Aorta (tissue), 5 donors: ENCODE data around the gene THSD4. TPM values are rescaled to one million over a fixed set of nuclear protein-coding genes. Genes with fewer than 3 reads are reported as not detected.

Experiments used
- ATAC-seq: fragments of 200-7000 bp; cut with Tn5 transposase; one replicate; pipeline ENCODE4 v1.9.1; 2022; ENCODE audit warnings: moderate library complexity; ENCODE audit not compliant: low FRiP score
- DNase-seq, 2 donors: peaks; one replicate each; pipeline ENCODE4 v3.0.0-alpha.2; 2020
- H3K27ac ChIP-seq, 2 donors: one replicate each; pipeline ENCODE4 v1.5.1; 2013; ENCODE audit warnings: low read length in 2 of 2, mild to moderate bottlenecking in 2 of 2, moderate library complexity in 2 of 2, control low read depth in 1 of 2, inconsistent platforms in 1 of 2, low read depth in 1 of 2
- H3K27me3 ChIP-seq, 2 donors: one replicate each; pipeline ENCODE4 v1.6.1; 2013; ENCODE audit warnings: control low read depth in 1 of 2, low read length in 1 of 2, mild to moderate bottlenecking in 1 of 2, moderate library complexity in 1 of 2; ENCODE audit not compliant: insufficient read depth in 2 of 2, control insufficient read depth in 1 of 2
- H3K36me3 ChIP-seq, 2 donors: one replicate each; pipeline ENCODE4 v1.6.1; 2013; ENCODE audit warnings: control low read depth in 1 of 2, low read length in 1 of 2, mild to moderate bottlenecking in 1 of 2; ENCODE audit not compliant: insufficient read depth in 2 of 2, control insufficient read depth in 1 of 2
- H3K4me1 ChIP-seq, 2 donors: one replicate each; pipeline ENCODE4 v1.6.1; 2013; ENCODE audit warnings: low read length in 2 of 2, control low read depth in 1 of 2, mild to moderate bottlenecking in 1 of 2, moderate library complexity in 1 of 2; ENCODE audit not compliant: insufficient read depth in 2 of 2, control insufficient read depth in 1 of 2
- H3K4me3 ChIP-seq, 2 donors: one replicate each; pipeline ENCODE4 v1.5.1; 2013; ENCODE audit warnings: low read length in 2 of 2, control low read depth in 1 of 2, mild to moderate bottlenecking in 1 of 2
- H3K9me3 ChIP-seq: one replicate; pipeline ENCODE4 v1.6.1; 2013; ENCODE audit warnings: mild to moderate bottlenecking, low read length; ENCODE audit not compliant: control insufficient read depth
- WGBS, 2 donors: extraction: QIAGEN DNeasy Blood & Tissue Kit; methylation state at CpG; one replicate each; pipeline ENCODE4 v1.1.7; 2013; 5-methylcytosine and 5-hydroxymethylcytosine counted together
- intact Hi-C, 2 donors: fragments of 100-400 bp; cut with DNase I; formaldehyde crosslinking; loops; one replicate each; pipeline versions ENCODE4 v1.14.2 to v1.15.0; 2022
- polyA plus RNA-seq, 2 donors: library from polyadenylated mRNA; stranded (reverse); fragments of 200-250 nt; gene quantifications; one replicate each; pipeline ENCODE4 v1.2.3, GENCODE V29; 2013
- total RNA-seq, 2 donors: library from RNA; stranded (reverse); fragmentation: NEBNext Ultra II Directional; extraction: Animal tissue kit (Norgen Biotek cat#: 25700); gene quantifications; one replicate each; pipeline ENCODE4 v1.2.1, GENCODE V29; 2021
- donor health status: healthy with polysubstance abuse.
- donor health status: Bipolar disorder and iron deficiency.
- donor health status: DM: no; HTN: no; CAD: no.
- donor health status: DM: no; HTN: no; CAD: no.
- donor health status: DM: yes; HTN: yes; CAD: no.

THSD4 gene
- total and polyA plus RNA-seq, 4 donors: 6.3 to 143 (median 30.3) TPM

- no peak overlapping the region for H3K27ac ChIP-seq
- intact Hi-C loops: no loop called here
- no peaks in the 10 kb centered on the region for H3K27me3 ChIP-seq
- H3K36me3 ChIP-seq: no peaks in the 10 kb centered on the region
- H3K4me3 ChIP-seq: no peak overlapping the region
- DNase-seq (no peak), ATAC-seq (no peak)
- H3K9me3 ChIP-seq: no peaks in the 10 kb centered on the region
- H3K4me1 ChIP-seq: peaks cover 0 to 6% of the 10 kb centered on the region in 2 donors
Observed at GRCh38 chr15:71517751-71518150, 402.5 kb downstream of the THSD4 start.

GRCh38 chr15:71518661-71519060, 403.4 kb downstream of the THSD4 start:
- no peaks in the 10 kb centered on the region for H3K27me3 ChIP-seq

GRCh38 chr15:71526060-71526820, 411.0 kb downstream of the THSD4 start:
- intact Hi-C loops: loop anchor here in 1 of 2 donors (10.0 kb wide), 1 partner anchor 71 kb away; no protein-coding TSS in a partner anchor
- H3K4me1 ChIP-seq: peaks cover 2 to 3% of the 10 kb centered on the region in 2 donors
- H3K27ac ChIP-seq: no peak overlapping the region
- H3K4me3 ChIP-seq: peak overlapping the region in 1 of 2 donors; percentile 8
- no peaks in the 10 kb centered on the region for H3K9me3 ChIP-seq
- no peak for DNase-seq
- no peaks in the 10 kb centered on the region for H3K27me3 ChIP-seq
- ATAC-seq: no peak
- H3K36me3 ChIP-seq: no peaks in the 10 kb centered on the region
- 0 to 3% methylated on average over 10 of the region's 10 CpGs for WGBS, 2 donors

More at GRCh38 chr15:71518661-71519060, 403.4 kb downstream of the THSD4 start:
- H3K4me1 ChIP-seq: peaks cover 0 to 6% of the 10 kb centered on the region in 2 donors
- DNase-seq (no peak), ATAC-seq (no peak)
- H3K9me3 ChIP-seq: no peaks in the 10 kb centered on the region
- H3K27ac ChIP-seq: no peak overlapping the region
- H3K36me3 ChIP-seq: no peaks in the 10 kb centered on the region
- intact Hi-C loops: no loop called here
- WGBS, 2 donors: 95 to 98% methylated on average over 2 of the region's 2 CpGs
- no peak overlapping the region for H3K4me3 ChIP-seq

GRCh38 chr15:71529361-71529760, 414.1 kb downstream of the THSD4 start:
- no peak for ATAC-seq
- H3K9me3 ChIP-seq: no peaks in the 10 kb centered on the region
- DNase-seq: no peak
- 94 to 100% methylated on average over 1 of the region's 1 CpG for WGBS, 2 donors
- intact Hi-C loops: loop anchor here in 1 of 2 donors (10.0 kb wide), 1 partner anchor 75 kb away; no protein-coding TSS in a partner anchor
- H3K4me3 ChIP-seq: no peak overlapping the region
- H3K27ac ChIP-seq: no peak overlapping the region
- H3K27me3 ChIP-seq: no peaks in the 10 kb centered on the region
- peaks cover 2 to 3% of the 10 kb centered on the region in 2 donors for H3K4me1 ChIP-seq
- no peaks in the 10 kb centered on the region for H3K36me3 ChIP-seq

- Histone ChIP-seq H3K9me3 (no peaks in the 10 kb centered on the region), H3K27ac (no peak overlapping the region), H3K4me1 (peaks cover 2 to 3% of the 10 kb centered on the region in 2 donors), H3K27me3 (no peaks in the 10 kb centered on the region), H3K4me3 (no peak overlapping the region), H3K36me3 (no peaks in the 10 kb centered on the region)
- WGBS, 2 donors: 30 to 32% methylated on average over 3 of the region's 3 CpGs
- intact Hi-C loops: loop anchor here (5.0 to 10.0 kb wide), 3 partner anchors 195 to 272 kb away; no protein-coding TSS in a partner anchor
- ATAC-seq (no peak), DNase-seq (no peak)
Observed at GRCh38 chr15:71530116-71530515, 414.8 kb downstream of the THSD4 start.

GRCh38 chr15:71532994-71533393, 417.7 kb downstream of the THSD4 start:
- H3K27ac ChIP-seq: no peak overlapping the region
- H3K36me3 ChIP-seq: no peaks in the 10 kb centered on the region
- ATAC-seq (no peak), DNase-seq (no peak)
- WGBS, 2 donors: 86 to 87% methylated on average over 6 of the region's 6 CpGs
- no peak overlapping the region for H3K4me3 ChIP-seq
- H3K4me1 ChIP-seq: no peaks in the 10 kb centered on the region
- intact Hi-C loops: loop anchor here (5.0 to 10.0 kb wide), 3 partner anchors 192 to 269 kb away; no protein-coding TSS in a partner anchor
- H3K27me3 ChIP-seq: no peaks in the 10 kb centered on the region
- H3K9me3 ChIP-seq: no peaks in the 10 kb centered on the region

- Histone ChIP-seq H3K9me3 (no peaks in the 10 kb centered on the region), H3K4me3 (no peak overlapping the region), H3K27me3 (no peaks in the 10 kb centered on the region), H3K4me1 (peaks cover 0 to 2% of the 10 kb centered on the region in 2 donors), H3K27ac (no peak overlapping the region), H3K36me3 (no peaks in the 10 kb centered on the region)
- intact Hi-C loops: loop anchor here (10.0 kb wide), 2 partner anchors 187 to 197 kb away; no protein-coding TSS in a partner anchor
- no peak for ATAC-seq
- WGBS, 2 donors: 94 to 95% methylated on average over 5 of the region's 5 CpGs
- DNase-seq: no peak
Observed at GRCh38 chr15:71538181-71538580, 422.9 kb downstream of the THSD4 start.

- no peak overlapping the region for H3K4me3 ChIP-seq
- WGBS, 2 donors: 93% methylated on average over 2 of the region's 2 CpGs
- H3K36me3 ChIP-seq: no peaks in the 10 kb centered on the region
- H3K9me3 ChIP-seq: no peaks in the 10 kb centered on the region
- ATAC-seq (no peak), DNase-seq (no peak)
- no peak overlapping the region for H3K27ac ChIP-seq
- peaks cover 0 to 2% of the 10 kb centered on the region in 2 donors for H3K4me1 ChIP-seq
- intact Hi-C loops: no loop called here
- H3K27me3 ChIP-seq: no peaks in the 10 kb centered on the region
Observed at GRCh38 chr15:71541746-71542145, 426.5 kb downstream of the THSD4 start.

- ATAC-seq: no peak
- H3K27me3 ChIP-seq: no peaks in the 10 kb centered on the region
- no peaks in the 10 kb centered on the region for H3K9me3 ChIP-seq
- peaks cover 0 to 2% of the 10 kb centered on the region in 2 donors for H3K4me1 ChIP-seq
- no peak for DNase-seq
- intact Hi-C loops: no loop called here
- no peaks in the 10 kb centered on the region for H3K36me3 ChIP-seq
- H3K4me3 ChIP-seq: no peak overlapping the region
- no peak overlapping the region for H3K27ac ChIP-seq
Observed at GRCh38 chr15:71542836-71543235, 427.6 kb downstream of the THSD4 start.
